Dermis blood vessel endothelial cell (primary cell): ENCODE results near the gene MEGF11. TPM values are rescaled to one million over a fixed set of nuclear protein-coding genes. Genes with fewer than 3 reads are reported as not detected.

Experiments used
- DNase-seq: peaks from one replicate; pipeline ENCODE4 v3.0.0; 2010
- total RNA-seq: library from RNA; depleted of rRNA; stranded (reverse); fragments of >200 nt; gene quantifications from 2 replicates; pipeline ENCODE4 v1.2.3, GENCODE V29; 2014

The MEGF11 gene
- total RNA-seq, 1 donor from 2014 or later = not detected

- DNase-seq = no peak
These were observed 142.7 kb downstream of the MEGF11 start for GRCh38 chr15:66110864-66111263.

DNA sequence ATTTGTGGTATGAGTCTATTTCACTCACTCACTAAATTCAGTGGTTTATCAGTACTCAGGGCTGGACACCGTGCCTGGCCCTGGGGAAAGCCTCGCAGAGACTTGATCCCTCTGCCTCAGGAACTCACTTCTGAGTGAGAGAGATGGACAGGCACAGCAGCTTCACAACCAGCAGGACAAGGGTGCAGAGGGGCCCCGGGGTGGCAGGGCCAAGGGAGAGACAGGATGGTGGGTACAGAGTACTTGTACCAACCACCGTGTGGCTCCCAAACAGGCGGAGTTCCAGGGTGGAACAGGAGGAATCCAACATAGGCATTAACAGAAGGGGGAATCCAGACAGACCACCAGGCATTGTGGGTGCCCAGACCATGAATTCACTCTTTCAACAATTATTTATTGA, 143.7 kb downstream of the MEGF11 start:
- no peak for DNase-seq

DNA sequence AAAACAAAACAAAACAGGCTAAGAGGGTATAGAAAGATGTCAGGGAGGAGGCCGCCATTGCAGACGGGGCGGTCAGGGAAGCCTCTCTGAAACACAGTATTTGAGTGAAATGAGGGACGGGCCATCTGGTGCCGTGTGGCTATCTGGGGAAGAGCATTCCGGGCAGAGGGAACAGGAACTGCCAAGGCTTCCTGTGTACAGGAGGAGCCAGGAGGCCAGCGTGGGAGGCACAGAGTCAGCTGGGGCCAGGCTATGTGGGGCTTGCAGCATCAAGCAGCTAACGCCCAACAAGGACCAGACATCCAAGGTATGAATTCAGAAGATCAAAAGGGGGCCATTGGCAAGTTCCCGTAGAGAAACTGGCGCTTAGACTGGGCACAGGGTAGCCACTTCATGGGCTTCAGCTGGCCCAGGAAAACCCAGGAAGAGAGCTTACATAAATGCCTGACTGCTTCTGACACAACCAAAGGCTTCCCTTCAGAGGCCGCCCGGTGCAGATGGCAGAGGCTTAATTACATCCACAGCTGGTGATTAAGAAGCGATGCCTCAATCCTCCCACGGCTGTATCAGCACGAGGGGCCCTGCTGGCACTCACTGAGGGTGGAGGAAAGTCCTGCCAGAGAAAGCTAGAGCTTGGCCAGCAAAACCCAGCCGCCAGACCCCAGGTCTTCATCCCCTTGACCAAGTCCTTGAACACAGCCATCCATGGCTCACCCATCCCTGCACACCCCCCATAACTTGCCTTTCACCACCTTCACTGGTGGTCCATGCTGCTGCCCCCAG, 144.9 kb downstream of the MEGF11 start:
- peak; percentile 5 for DNase-seq

- no peak for DNase-seq
These were observed 146.5 kb downstream of the MEGF11 start for GRCh38 chr15:66107070-66107469.

DNA sequence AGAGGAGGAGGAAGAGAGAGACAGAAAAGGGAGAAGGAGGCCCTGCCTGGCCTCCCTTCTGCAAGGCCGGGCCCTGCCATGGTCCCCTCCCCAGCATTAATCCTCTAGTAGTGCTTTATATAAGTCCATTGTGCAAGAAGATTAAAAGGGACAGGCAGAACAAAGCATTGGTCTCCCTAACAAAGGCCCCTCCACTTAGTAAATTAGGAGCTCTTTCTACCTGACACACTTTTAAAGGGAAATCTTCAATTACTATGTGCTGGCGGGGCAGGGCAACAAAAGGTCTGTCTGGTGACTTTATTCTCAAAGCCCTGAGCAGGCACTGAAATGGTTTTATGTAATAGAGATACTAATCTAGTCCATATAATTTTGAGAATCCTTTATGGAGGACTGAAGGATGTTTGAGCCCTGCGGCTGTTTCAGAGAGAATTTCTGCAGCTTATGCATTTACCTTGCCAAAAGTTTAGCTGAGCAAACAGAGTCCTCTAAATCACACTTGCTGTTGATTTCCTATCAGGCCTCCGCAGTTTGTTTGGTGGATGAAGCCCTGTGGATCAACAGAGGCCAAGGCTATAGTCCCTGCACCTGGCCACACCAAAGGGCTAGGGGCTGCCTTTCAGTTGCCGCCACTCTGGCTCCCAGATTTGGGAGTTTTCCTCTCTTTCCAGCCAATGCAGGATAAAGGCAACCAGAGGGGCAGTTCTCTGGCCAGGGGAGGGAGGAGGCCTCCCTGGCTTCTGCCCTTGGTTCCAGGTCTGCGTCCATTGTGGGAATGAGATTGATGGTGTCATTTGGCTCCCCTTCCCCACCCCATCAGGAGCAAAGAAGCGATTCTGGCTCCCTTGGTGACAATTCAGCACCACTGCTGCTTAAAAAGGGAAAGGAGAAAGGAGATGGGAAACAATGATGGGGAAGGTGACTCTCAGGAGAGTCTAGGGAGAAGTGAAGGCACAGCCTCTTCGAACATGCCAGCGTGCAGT, 148.0 kb downstream of the MEGF11 start:
- no peak for DNase-seq

DNA sequence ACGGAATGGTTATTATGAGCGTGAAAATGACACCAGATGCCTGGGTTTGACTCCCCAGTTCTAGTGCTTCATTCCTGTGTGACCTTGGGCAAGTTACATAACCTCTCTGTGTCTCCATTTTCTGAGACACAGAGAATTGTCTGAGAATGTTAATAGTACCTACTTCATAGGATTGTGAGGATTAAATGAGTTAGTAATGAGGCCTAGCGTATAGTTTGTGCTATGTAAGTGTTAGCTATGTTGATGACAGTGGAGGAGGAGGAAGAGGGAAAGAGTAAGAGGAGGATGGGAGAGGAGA, 150.3 kb downstream of the MEGF11 start:
- no peak for DNase-seq

- no peak for DNase-seq
These were observed 150.8 kb downstream of the MEGF11 start for GRCh38 chr15:66102563-66103292.

DNA sequence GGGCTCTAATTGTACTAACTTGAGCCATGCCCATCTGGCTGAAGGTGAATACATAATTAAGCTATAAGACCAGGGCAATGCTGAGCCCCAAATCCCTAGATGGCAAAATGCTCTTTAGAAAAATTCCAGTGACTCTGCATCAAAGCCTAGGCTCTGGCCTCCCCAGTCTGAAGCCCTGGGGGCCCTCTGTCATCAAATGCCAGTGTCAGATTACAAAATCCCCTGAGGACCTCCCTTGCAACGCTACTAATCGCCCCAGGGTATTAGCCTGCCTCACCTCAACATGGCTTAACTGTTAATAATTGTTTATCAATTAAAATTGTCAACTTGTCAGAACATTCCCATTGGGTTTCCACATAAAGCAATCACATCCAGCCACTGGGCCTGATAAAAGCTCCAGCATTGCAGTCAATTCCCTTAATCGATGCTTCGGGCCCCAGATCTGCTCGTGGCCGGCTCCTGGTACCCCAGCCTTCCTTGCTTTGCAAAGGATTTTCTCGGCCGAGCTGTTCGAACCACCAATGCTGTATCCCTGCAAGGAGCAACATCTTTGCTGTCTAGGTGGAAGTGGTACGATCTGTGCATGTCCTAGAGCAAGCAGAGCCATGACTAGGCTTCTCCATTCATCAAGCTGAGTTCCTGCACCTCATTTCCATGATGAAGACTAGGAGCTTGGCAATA, 151.7 kb downstream of the MEGF11 start:
- DNase-seq = no peak

- no peak for DNase-seq
These were observed 152.8 kb downstream of the MEGF11 start for GRCh38 chr15:66100761-66101160.

GRCh38 chr15:66099950-66100671, 153.4 kb downstream of the MEGF11 start:
- DNase-seq = no peak

- no peak for DNase-seq
These were observed 155.6 kb downstream of the MEGF11 start for GRCh38 chr15:66098022-66098363.

DNA sequence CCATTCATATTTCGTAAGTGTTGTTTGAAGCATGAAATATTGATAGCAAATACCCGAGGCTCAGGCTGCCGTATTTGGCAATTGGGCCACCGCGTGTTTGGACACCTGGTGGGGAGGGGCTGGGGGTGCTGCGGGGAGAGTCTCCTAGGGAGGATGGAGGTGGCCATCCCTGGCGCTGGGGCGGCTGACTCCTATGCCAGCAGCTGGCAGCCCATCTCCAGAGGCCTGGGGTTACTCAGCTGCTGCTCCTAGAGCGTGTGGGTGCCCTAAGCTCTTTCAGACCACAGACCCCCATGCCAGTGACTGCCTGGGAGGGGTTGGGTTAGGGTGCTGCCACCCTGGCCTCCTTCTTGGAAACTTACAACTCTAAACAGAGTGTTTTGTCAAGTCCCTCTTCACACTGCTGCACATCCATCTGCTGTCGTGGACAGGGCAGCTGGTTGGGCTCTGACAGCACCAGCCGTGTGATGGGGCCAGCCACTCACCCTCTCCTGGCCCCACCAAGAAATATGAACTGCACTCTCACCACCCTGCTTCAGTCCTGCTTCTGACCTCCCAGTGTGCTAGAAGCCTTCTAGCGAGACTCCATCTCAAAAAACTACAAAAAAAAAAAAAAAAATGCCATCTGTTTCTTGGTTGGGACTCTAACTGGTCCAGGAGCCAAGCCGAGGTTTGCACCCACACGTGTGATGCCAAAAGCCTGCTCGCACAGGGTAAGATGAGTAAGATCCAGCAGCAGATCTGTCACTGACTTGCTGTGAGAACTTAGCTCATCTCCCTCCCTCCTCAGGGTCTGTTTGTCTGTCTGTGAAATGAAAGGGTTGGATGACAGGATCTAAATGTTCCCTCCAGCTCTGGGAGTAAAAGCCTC, 156.2 kb downstream of the MEGF11 start:
- no peak for DNase-seq

- DNase-seq = no peak
These were observed 156.9 kb downstream of the MEGF11 start for GRCh38 chr15:66096688-66097058.

GRCh38 chr15:66095871-66096687, 157.5 kb downstream of the MEGF11 start:
- DNase-seq = no peak

DNA sequence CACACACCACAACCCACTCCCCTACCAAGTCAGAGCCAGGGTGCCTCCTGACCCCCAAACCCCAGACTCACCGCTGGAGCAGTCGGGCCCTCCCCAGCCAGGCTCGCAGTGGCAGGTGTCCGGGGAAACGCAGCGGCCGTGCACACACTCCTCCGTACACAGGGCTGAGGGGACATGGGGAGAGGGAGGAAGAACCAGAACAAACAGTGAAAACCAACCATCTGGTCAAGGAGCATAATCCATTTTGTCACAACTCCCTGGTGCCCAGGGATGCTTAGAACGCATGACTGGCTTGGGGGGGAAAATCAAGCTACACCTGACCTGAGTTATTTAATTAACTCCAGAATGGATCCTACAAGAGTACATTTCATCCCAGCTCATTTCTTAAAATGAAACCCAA, 159.2 kb downstream of the MEGF11 start:
- DNase-seq = no peak

DNA sequence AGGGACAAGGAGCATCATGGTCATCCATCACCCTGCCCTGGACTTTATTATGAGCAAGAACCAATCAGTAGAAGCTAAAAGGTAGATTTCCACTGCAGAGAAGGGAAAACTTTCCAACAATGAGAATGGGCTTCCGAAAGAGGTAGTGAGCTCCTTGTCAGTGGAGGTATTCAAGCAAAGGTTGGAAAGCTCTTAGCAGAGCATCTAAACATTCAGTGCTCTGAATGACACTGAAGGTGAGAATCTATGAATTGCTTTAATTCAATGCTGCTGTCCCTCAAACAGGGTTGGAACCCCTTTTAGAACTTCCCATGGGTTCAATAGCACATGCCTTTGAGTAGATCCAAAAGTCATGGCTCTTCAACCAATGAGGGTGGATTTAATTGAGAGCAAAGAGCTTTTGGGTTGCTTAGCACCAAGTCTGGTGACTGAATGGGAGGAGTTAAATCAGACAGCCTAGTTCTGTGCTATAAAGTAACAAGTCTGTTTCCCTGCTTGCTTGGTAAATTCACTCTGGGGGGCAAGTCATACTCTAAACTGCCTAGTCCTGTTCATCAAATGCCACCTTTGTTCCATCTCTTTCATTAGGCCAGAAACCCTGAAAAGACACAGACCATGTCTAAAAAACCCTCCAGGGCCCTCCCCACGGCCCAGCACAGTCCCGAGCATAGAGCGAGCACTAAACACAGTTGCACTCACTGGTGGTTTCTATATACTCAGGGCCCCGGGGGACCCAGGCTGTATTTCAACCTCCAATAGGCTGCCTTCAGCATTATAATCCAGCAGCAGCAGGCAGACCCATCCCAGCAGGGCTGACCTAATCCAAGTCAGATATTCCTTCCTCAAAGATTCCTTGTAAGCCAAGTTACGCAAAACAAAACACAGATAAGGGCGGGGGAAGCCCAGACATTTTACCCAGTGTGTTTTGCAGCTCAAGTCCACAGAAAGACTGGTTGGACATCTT, 161.2 kb downstream of the MEGF11 start:
- no peak for DNase-seq

DNA sequence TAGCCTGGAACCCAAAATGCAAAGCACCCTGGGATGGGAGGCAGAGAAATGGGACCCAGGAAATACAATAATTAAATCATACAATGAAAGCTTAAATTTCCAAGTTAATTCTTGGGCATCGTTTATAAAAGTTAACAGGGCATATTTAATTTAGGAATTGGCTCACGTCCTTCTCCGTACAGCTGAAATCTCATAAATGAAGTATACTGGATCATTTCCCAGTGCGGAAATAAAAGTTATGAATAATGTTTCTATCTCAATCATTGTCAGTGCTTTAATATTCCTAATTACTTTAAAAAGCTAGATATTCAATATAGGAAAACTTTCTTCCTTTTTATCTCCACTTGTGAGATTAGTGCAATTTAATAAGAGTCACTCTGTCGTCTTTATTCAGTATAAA, 164.0 kb downstream of the MEGF11 start:
- DNase-seq = no peak

- DNase-seq = no peak
These were observed 164.5 kb downstream of the MEGF11 start for GRCh38 chr15:66089049-66089448.

DNA sequence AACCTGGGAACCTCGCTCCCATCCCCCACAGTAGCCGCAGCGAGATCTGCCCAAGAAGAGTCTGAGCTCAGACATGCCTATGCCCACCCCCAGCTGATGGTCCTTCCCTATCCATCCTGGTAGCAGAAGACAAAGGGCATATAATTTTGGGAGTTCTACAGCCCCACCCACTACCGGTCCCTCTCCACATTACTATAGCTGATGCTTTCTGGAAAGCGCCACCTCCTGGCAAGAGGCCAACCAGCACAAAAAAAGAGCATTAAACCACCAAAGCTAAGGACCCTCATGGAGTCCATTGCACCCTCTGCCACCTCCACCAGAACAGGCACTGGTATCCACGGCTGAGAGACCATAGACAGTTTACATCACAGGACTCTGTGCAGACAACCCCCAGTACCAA, 168.4 kb downstream of the MEGF11 start:
- no peak for DNase-seq
